Measurements from ENCODE around the gene IP6K3. TPM values are rescaled to one million over a fixed set of nuclear protein-coding genes. Genes with fewer than 3 reads are reported as not detected.

The IP6K3 gene
- total RNA-seq, 1 experiment from 2014 or later: not detected

DNA sequence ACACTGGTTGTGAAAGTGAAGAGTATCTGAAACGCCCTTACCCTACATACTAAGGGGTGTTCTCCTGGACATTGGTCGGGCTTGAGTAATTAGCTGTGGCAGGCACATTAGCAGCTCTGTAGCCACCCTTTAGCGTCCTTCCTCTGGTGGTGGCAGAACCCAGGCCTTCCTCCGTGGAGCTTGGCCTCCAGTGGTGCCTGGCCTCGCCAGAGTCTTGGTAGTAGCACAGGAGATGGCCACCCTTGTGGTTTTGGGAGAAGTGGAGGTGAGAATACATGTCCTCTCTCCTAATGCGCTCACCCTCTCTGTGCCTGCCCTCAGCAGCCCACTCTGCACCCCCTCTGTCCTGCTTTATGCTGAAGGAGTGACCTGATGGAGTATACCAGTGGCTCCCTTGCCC lies 17.6 kb downstream of the IP6K3 start:
- ChIA-PET CTCF (no interaction called here), POLR2A (ENCODE audit: low non-redundant PET) (no interaction called here)
- intact Hi-C loops (cut with micrococcal nuclease; ENCODE audit: unreplicated experiment): no loop called here
- BruUV-seq (replicated peaks): no TSS peak
- Histone ChIP-seq H3K27me3 (replicated peaks; ENCODE audit: insufficient read depth, low read depth, low read length, poor library complexity) (no peaks in the 10 kb centered on the region), H3K4me1 (ENCODE audit: insufficient read depth, low read length, poor library complexity, severe bottlenecking) (no peaks in the 10 kb centered on the region), H3K4me3 (ENCODE audit: low read depth, low read length, poor library complexity, severe bottlenecking) (no peak overlapping the region), H3K36me3 (ENCODE audit: insufficient read depth, low read length, poor library complexity, severe bottlenecking) (no peaks in the 10 kb centered on the region), H3K9me3 (ENCODE audit: low read depth, low read length, poor library complexity, severe bottlenecking) (no peaks in the 10 kb centered on the region), H3K27ac (ENCODE audit: low read depth, low read length, poor library complexity, severe bottlenecking) (no peak overlapping the region)
- no peak for DNase-seq (ENCODE audit: low spot score)
- no peak for TF ChIP-seq EZH2 (IDR thresholded peaks at IDR 0.05; ENCODE audit: borderline replicate concordance, low read depth, low read length, poor library complexity, severe bottlenecking)
- TF ChIP-seq, protein P1, sequence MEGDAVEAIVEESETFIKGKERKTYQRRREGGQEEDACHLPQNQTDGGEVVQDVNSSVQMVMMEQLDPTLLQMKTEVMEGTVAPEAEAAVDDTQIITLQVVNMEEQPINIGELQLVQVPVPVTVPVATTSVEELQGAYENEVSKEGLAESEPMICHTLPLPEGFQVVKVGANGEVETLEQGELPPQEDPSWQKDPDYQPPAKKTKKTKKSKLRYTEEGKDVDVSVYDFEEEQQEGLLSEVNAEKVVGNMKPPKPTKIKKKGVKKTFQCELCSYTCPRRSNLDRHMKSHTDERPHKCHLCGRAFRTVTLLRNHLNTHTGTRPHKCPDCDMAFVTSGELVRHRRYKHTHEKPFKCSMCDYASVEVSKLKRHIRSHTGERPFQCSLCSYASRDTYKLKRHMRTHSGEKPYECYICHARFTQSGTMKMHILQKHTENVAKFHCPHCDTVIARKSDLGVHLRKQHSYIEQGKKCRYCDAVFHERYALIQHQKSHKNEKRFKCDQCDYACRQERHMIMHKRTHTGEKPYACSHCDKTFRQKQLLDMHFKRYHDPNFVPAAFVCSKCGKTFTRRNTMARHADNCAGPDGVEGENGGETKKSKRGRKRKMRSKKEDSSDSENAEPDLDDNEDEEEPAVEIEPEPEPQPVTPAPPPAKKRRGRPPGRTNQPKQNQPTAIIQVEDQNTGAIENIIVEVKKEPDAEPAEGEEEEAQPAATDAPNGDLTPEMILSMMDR (conservative IDR thresholded peaks at IDR 0.05; ENCODE audit: low read depth, low read length): no peak

DNA sequence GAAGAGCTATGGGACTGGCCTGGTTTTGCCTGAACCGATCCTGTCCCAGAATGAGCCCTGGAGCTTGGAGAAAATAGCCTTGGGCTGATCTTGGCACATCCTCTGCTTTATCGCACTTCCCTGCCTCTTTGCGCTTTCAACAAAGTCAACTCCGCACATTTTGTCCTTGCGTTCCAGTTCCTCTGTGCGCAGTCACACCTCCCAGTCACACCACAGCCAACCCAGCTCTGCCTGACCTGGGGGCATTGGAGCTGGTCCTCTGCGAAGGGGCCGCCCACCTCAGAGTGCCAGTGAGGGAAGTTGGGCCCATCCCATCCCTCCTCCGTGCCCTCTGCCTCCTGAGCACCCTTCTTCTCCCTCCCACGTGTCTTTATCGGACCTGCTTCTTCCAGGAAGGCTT lies 18.3 kb downstream of the IP6K3 start:
- ChIA-PET POLR2A (ENCODE audit: low non-redundant PET) (no interaction called here), CTCF (interaction anchor here (1.0 kb wide), 1 partner anchor 13 kb away, joined by 5 read pairs; no protein-coding TSS in a partner anchor)
- Histone ChIP-seq H3K4me1 (ENCODE audit: insufficient read depth, low read length, poor library complexity, severe bottlenecking) (no peaks in the 10 kb centered on the region), H3K9me3 (ENCODE audit: low read depth, low read length, poor library complexity, severe bottlenecking) (no peaks in the 10 kb centered on the region), H3K27me3 (replicated peaks; ENCODE audit: insufficient read depth, low read depth, low read length, poor library complexity) (no peaks in the 10 kb centered on the region), H3K4me3 (ENCODE audit: low read depth, low read length, poor library complexity, severe bottlenecking) (no peak overlapping the region), H3K36me3 (ENCODE audit: insufficient read depth, low read length, poor library complexity, severe bottlenecking) (no peaks in the 10 kb centered on the region), H3K27ac (ENCODE audit: low read depth, low read length, poor library complexity, severe bottlenecking) (no peak overlapping the region)
- TF ChIP-seq, protein P1 (conservative IDR thresholded peaks at IDR 0.05; ENCODE audit: low read depth, low read length): no peak
- no peak for TF ChIP-seq EZH2 (IDR thresholded peaks at IDR 0.05; ENCODE audit: borderline replicate concordance, low read depth, low read length, poor library complexity, severe bottlenecking)
- DNase-seq (ENCODE audit: low spot score): no peak
- intact Hi-C loops (cut with micrococcal nuclease; ENCODE audit: unreplicated experiment): no loop called here
- no TSS peak for BruUV-seq (replicated peaks)

DNA sequence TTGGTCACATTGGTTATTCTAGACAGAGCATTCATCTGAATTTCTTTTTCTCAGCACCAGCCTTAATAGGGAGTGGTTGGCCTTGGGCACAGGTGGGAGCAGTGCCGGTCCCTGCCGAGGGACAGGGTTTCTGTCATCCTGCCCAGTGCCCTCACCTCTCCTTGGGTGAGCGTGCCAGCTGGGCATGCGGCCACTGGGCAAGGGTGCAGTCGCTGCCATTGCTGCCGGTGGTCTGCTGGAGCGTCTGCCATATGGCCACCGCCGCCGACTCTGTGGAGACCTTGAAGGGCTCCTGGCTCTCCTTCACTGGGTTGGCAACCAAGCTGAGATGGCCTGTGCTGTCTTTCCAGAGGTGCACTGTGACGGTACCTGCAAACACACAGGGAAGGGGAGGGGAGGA lies 18.8 kb downstream of the IP6K3 start:
- no peak overlapping the region for H3K27ac ChIP-seq (ENCODE audit: low read depth, low read length, poor library complexity, severe bottlenecking)
- POLR2A ChIA-PET (ENCODE audit: low non-redundant PET): no interaction called here
- BruUV-seq (replicated peaks): no TSS peak
- H3K9me3 ChIP-seq (ENCODE audit: low read depth, low read length, poor library complexity, severe bottlenecking): no peaks in the 10 kb centered on the region
- H3K4me3 ChIP-seq (ENCODE audit: low read depth, low read length, poor library complexity, severe bottlenecking): no peak overlapping the region
- TF ChIP-seq, protein P1 (conservative IDR thresholded peaks at IDR 0.05; ENCODE audit: low read depth, low read length): no peak
- no peak for TF ChIP-seq EZH2 (IDR thresholded peaks at IDR 0.05; ENCODE audit: borderline replicate concordance, low read depth, low read length, poor library complexity, severe bottlenecking)
- intact Hi-C loops (cut with micrococcal nuclease; ENCODE audit: unreplicated experiment): no loop called here
- no peaks in the 10 kb centered on the region for H3K36me3 ChIP-seq (ENCODE audit: insufficient read depth, low read length, poor library complexity, severe bottlenecking)
- DNase-seq (ENCODE audit: low spot score): no peak
- CTCF ChIA-PET: interaction anchor here (1.0 kb wide), 1 partner anchor 13 kb away, joined by 5 read pairs; no protein-coding TSS in a partner anchor
- H3K27me3 ChIP-seq (replicated peaks; ENCODE audit: insufficient read depth, low read depth, low read length, poor library complexity): no peaks in the 10 kb centered on the region
- H3K4me1 ChIP-seq (ENCODE audit: insufficient read depth, low read length, poor library complexity, severe bottlenecking): no peaks in the 10 kb centered on the region
